ENCODE data around the gene PPIB. TPM values are rescaled to one million over a fixed set of nuclear protein-coding genes. Genes with fewer than 3 reads are reported as not detected.
"Not testable (repeated sequence)": the region's sequence is repeated elsewhere in the genome, so short reads cannot be mapped to it uniquely, and the experiment has no call there.

Gene PPIB
- total RNA-seq, 1 donor from 2014 or later = 515 TPM

DNA sequence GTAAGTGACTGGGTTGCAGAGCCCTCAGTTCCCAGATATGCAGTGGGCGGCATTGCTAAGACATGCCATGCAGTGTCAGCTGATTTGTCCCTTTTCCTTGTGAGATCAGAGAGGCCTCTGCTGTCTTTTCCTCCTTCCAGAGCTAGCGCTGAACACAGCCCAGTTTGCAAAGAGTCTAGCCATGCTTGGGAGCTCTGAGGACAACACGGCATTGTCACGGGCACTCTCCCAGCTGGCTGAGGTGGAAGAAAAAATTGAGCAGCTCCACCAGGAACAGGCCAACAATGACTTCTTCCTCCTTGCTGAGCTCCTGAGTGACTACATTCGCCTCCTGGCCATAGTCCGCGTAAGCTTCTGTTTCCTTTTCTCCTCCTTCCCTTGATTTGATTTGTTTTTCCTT, 31.3 kb downstream of the PPIB start:
- DNase-seq (ENCODE audit: low read depth) = no peak
- TF ChIP-seq CTCF (conservative IDR thresholded peaks at IDR 0.05; ENCODE audit: low read depth, low read length) = no peak
- no peak overlapping the region for H3K4me3 ChIP-seq (ENCODE audit: low read depth, low read length)

DNA sequence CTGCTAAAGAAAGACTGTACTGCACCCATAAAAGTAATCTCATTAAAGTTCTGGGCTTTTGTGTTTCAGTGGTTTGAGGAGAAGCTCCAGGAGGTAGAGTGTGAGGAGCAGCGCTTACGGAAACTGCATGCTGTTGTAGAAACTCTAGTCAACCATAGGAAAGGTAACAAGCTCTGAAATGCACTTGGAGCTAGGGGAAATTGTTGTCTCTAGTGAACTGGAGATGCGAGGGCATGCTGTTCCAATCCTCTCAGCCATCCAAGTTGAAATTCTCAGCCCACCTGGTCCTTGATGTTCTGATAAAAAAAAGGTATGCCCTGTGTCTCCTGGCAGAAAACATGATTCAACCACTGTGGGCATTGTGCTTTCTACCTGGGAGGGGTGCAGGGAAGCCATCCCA, 32.7 kb downstream of the PPIB start:
- no peak for TF ChIP-seq CTCF (conservative IDR thresholded peaks at IDR 0.05; ENCODE audit: low read depth, low read length)
- DNase-seq (ENCODE audit: low read depth) = no peak
- no peak overlapping the region for H3K4me3 ChIP-seq (ENCODE audit: low read depth, low read length)

DNA sequence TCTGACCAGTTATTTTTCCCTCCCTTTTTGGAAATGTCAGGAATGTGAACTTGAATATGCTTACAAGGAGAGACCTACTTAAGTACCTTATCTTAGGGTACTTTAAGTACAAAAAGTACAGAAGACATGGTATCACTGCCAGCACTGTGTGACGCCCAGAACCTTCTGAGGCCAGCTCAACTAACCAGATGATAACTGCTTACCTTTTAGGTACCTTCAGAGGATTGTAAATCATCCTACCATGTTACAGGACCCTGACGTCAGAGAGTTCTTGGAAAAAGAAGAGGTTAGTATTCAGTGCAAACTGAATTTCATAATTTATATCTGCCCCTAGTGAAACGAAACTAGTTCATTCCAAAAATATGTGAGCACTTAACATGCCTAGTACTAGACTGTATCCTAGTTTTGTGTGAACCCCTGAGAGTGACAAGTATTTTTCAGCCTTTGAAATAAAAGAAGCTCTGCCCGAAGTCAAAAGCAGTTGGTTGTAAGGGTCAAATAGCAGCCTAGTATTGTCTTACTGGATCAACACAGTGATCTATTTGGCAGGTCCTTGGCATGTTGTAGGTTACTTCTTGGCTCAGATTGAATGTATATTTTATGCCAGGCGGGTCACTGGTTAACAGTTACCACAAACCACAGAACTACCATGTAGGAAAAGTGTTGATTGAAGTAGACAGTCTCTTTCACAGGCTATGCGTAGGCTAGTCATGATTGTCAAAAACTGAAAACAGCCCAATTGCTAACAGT, 35.1 kb downstream of the PPIB start:
- no peak overlapping the region for H3K4me3 ChIP-seq (ENCODE audit: low read depth, low read length)
- DNase-seq (ENCODE audit: low read depth) = no peak
- TF ChIP-seq CTCF (conservative IDR thresholded peaks at IDR 0.05; ENCODE audit: low read depth, low read length) = no peak

DNA sequence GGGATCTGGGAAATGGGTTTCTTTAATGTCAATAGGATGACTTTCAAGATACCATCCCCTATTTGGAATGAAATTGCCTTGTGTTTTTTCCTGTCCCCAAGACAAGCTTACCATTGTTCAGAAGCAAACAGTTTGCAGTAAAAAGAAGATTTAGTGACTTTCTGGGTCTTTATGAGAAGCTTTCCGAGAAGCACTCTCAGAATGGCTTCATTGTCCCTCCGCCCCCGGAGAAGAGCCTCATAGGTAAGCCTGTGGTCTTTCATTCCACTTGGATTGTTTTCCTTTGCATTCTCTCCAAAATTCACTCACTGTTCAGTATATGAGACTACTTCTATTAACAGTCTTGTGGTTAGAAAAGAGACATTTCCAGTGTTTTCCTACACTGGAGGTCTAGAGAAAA, 36.8 kb downstream of the PPIB start:
- no peak for TF ChIP-seq CTCF (conservative IDR thresholded peaks at IDR 0.05; ENCODE audit: low read depth, low read length)
- no peak overlapping the region for H3K4me3 ChIP-seq (ENCODE audit: low read depth, low read length)

DNA sequence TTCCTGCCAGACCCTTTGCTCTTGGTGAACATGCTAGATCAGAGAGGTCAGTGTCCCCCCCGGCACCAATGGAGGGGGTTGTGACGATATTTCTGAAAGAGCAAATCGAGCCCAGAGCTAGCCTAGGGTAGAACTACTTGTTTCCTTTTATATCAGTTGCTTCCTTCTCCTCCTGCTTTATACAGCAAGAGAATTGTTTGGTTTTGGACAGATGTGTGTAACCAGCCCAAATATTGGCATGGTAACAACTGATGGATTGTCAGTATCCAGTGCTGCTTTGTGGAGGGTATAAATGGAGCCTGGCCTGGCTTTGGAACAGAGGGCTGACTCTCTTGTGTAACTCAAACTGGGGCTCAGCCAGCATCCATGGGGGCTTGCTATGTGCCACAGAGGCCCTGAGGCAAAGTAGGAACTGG, 39.9 kb downstream of the PPIB start:
- no peak for DNase-seq (ENCODE audit: low read depth)
- TF ChIP-seq CTCF (conservative IDR thresholded peaks at IDR 0.05; ENCODE audit: low read depth, low read length) = no peak
- no peak overlapping the region for H3K4me3 ChIP-seq (ENCODE audit: low read depth, low read length)

More for the DNA sequence above, 36.8 kb downstream of the PPIB start:
- DNase-seq (ENCODE audit: low read depth) = no peak

DNA sequence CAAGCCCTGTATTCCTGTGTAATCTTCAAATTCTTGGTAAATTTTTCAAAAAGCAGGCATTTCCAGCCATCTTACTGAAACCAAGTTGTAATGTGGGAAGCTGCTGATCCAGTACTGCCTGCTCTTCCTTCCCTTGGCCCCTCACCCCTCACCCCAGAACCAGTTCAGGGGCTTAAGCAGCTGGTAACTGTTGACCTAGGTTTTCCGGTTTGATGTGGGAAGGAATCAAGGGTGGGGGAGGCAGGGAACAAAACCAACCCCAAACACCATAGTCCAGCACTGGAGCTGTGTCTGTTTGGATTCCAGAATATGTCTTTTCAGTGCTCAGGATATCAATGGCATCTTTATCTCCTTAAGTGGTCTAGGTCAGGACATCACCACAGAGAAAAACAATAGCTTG, 40.4 kb downstream of the PPIB start:
- no peak for DNase-seq (ENCODE audit: low read depth)
- no peak overlapping the region for H3K4me3 ChIP-seq (ENCODE audit: low read depth, low read length)
- TF ChIP-seq CTCF (conservative IDR thresholded peaks at IDR 0.05; ENCODE audit: low read depth, low read length) = no peak

DNA sequence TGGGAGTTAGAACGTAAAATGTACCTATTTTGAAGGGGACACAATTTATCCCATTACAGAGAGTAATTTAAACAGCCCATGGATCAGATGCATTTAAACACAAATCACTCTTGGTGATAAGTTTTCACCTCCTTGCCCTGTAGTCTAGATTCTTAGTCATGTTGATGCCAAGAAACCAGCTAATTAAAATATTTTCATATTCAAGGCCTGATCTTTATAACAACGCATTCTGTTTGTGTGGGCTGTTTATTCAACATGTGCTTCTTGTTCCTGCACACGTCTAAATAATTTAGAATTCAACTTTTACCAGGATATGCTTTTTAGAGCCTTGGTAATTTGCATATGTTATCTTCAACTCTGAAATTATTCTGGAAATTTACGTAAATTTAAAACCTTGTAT, 41.2 kb downstream of the PPIB start:
- H3K4me3 ChIP-seq (ENCODE audit: low read depth, low read length) = no peak overlapping the region
- DNase-seq (ENCODE audit: low read depth) = no peak
- no peak for TF ChIP-seq CTCF (conservative IDR thresholded peaks at IDR 0.05; ENCODE audit: low read depth, low read length)

DNA sequence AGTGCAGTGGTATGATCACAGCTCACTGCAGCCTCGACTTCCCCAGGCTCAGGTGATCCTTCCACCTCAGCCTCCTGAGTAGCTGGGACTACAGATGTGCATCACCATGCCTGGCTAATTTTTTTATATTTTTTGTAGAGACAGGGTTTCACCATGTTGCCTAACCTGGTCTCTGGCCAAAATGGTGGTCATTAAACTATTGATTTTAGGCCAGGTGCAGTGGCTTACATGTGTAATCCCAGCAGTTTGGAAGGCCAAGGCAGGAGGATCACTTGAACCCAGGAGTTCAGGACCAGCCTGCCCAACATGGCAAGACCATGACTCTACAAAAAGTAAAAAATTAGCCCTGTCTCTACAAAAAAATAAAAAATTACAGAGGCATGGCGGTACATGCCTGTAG, 42.5 kb downstream of the PPIB start:
- not testable (repeated sequence) for H3K4me3 ChIP-seq (ENCODE audit: low read depth, low read length); DNase-seq (ENCODE audit: low read depth)

Measured in epithelial cell of proximal tubule (primary cell).